IMR-90 (cell line): ENCODE measurements around the gene EYS.

ENCODE experiments used
- MAFK ChIP-seq: IDR thresholded peaks from 2 replicates; pipeline ENCODE4 v1.6.1; 2012; ENCODE audit warnings: low read depth, low read length, improper control_type of control experiment
- SMC3 ChIP-seq: fragments of 150-350 bp; IDR thresholded peaks from 2 replicates; pipeline ENCODE4 v1.6.1; 2016; ENCODE audit warnings: low read depth, mild to moderate bottlenecking, antibody characterized with exemption, low read length, moderate library complexity
- TF ChIP-seq, protein P1 (sequence below): fragments of 150-350 bp; IDR thresholded peaks from 2 replicates; pipeline ENCODE4 v1.6.1; 2016; ENCODE audit warnings: low read depth, mild to moderate bottlenecking, low read length, moderate library complexity, borderline replicate concordance
- TF ChIP-seq, protein P2 (sequence below): conservative IDR thresholded peaks from 2 replicates; pipeline ENCODE4 v1.5.1; 2012; ENCODE audit warnings: mild to moderate bottlenecking, low read depth, low read length, improper control_type of control experiment
- TF ChIP-seq, protein P3 (sequence below): fragments of 150-350 bp; IDR thresholded peaks from 2 replicates; pipeline ENCODE4 v1.6.1; 2017; ENCODE audit warnings: mild to moderate bottlenecking, antibody characterized with exemption, low read length, low read depth

DNA sequence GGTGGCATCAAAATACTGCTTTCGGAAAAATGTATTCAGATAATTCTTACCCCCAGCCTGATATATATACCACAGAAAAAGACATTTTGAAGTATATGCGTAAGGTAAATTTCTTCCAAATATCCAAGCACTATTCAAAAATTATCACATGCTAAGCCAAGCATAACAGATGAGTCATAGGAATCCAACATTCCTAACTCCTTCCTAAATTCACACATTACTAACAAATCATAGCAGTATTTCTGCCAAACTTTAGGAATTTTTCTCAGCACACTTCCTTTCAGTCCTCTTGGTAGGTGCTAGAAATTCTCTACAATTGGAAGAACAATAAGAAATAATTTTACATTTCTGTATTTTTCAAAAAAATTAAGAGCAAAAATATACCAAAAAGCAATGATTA, 417.5 kb downstream of the EYS start:
- TF ChIP-seq SMC3 = no peak
- TF ChIP-seq, protein P1, sequence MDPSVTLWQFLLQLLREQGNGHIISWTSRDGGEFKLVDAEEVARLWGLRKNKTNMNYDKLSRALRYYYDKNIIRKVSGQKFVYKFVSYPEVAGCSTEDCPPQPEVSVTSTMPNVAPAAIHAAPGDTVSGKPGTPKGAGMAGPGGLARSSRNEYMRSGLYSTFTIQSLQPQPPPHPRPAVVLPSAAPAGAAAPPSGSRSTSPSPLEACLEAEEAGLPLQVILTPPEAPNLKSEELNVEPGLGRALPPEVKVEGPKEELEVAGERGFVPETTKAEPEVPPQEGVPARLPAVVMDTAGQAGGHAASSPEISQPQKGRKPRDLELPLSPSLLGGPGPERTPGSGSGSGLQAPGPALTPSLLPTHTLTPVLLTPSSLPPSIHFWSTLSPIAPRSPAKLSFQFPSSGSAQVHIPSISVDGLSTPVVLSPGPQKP = no peak
- TF ChIP-seq, protein P2, sequence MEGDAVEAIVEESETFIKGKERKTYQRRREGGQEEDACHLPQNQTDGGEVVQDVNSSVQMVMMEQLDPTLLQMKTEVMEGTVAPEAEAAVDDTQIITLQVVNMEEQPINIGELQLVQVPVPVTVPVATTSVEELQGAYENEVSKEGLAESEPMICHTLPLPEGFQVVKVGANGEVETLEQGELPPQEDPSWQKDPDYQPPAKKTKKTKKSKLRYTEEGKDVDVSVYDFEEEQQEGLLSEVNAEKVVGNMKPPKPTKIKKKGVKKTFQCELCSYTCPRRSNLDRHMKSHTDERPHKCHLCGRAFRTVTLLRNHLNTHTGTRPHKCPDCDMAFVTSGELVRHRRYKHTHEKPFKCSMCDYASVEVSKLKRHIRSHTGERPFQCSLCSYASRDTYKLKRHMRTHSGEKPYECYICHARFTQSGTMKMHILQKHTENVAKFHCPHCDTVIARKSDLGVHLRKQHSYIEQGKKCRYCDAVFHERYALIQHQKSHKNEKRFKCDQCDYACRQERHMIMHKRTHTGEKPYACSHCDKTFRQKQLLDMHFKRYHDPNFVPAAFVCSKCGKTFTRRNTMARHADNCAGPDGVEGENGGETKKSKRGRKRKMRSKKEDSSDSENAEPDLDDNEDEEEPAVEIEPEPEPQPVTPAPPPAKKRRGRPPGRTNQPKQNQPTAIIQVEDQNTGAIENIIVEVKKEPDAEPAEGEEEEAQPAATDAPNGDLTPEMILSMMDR = no peak
- TF ChIP-seq MAFK = no peak
- TF ChIP-seq, protein P3, sequence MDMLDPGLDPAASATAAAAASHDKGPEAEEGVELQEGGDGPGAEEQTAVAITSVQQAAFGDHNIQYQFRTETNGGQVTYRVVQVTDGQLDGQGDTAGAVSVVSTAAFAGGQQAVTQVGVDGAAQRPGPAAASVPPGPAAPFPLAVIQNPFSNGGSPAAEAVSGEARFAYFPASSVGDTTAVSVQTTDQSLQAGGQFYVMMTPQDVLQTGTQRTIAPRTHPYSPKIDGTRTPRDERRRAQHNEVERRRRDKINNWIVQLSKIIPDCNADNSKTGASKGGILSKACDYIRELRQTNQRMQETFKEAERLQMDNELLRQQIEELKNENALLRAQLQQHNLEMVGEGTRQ = no peak
